SH-SY5Y (cell line): ENCODE results near the gene MAGI2.

Experiments used
- GATA2 ChIP-seq: IDR thresholded peaks from 2 replicates; pipeline ENCODE4 v1.6.1; 2011; ENCODE audit warnings: mild to moderate bottlenecking, low read depth, low read length
- GATA3 ChIP-seq: IDR thresholded peaks from 2 replicates; pipeline ENCODE4 v1.6.1; 2011; ENCODE audit warnings: low read depth, mild to moderate bottlenecking, low read length, moderate library complexity

Gene MAGI2

GRCh38 chr7:79459381-79459780 lies 5.9 kb upstream of the MAGI2 start:
- no peak for TF ChIP-seq GATA3
- TF ChIP-seq GATA2, result no peak

GRCh38 chr7:79458796-79459195 lies 5.3 kb upstream of the MAGI2 start:
- TF ChIP-seq GATA2, result no peak
- TF ChIP-seq GATA3, result no peak

GRCh38 chr7:79455173-79455790 lies 1.8 kb upstream of the MAGI2 start:
- TF ChIP-seq GATA3 (no peak), GATA2 (no peak)

- TF ChIP-seq GATA3 (no peak), GATA2 (no peak)
Measured at GRCh38 chr7:79454361-79454960, 994 bp upstream of the MAGI2 start.

- TF ChIP-seq GATA2, result no peak
- no peak for TF ChIP-seq GATA3
Measured at GRCh38 chr7:79453266-79453557, 255 bp downstream of the MAGI2 start.

- no peak for TF ChIP-seq GATA3
- no peak for TF ChIP-seq GATA2
Measured at GRCh38 chr7:79452495-79453265, 787 bp downstream of the MAGI2 start.

- TF ChIP-seq GATA2, result no peak
- TF ChIP-seq GATA3, result no peak
Measured at GRCh38 chr7:79452032-79452494, 1.4 kb downstream of the MAGI2 start.

- TF ChIP-seq GATA3 (no peak), GATA2 (no peak)
Measured at GRCh38 chr7:79451580-79451979, 1.9 kb downstream of the MAGI2 start.

- no peak for TF ChIP-seq GATA2
- TF ChIP-seq GATA3, result no peak
Measured at GRCh38 chr7:79436378-79436777, 17.1 kb downstream of the MAGI2 start.

GRCh38 chr7:79434867-79435266 lies 18.6 kb downstream of the MAGI2 start:
- TF ChIP-seq GATA2, result no peak
- TF ChIP-seq GATA3, result no peak

GRCh38 chr7:79434098-79434497 lies 19.4 kb downstream of the MAGI2 start:
- TF ChIP-seq GATA2 (no peak), GATA3 (no peak)

GRCh38 chr7:79430391-79430790 lies 23.1 kb downstream of the MAGI2 start:
- TF ChIP-seq GATA2, result no peak
- no peak for TF ChIP-seq GATA3

- TF ChIP-seq GATA3, result no peak
- TF ChIP-seq GATA2, result no peak
Measured at GRCh38 chr7:79425665-79426064, 27.8 kb downstream of the MAGI2 start.

GRCh38 chr7:79421751-79422150 lies 31.7 kb downstream of the MAGI2 start:
- TF ChIP-seq GATA2 (no peak), GATA3 (no peak)

GRCh38 chr7:79420464-79420863 lies 33.0 kb downstream of the MAGI2 start:
- no peak for TF ChIP-seq GATA2
- TF ChIP-seq GATA3, result no peak
